Measurements from ENCODE around the gene PARVB. TPM values are rescaled to one million over a fixed set of nuclear protein-coding genes. Genes with fewer than 3 reads are reported as not detected.

PARVB gene
- total and polyA plus RNA-seq, 2 donors (not counting 1 experiment from before 2014, with no cell fraction given): 12.1 to 47.3 TPM

- H3K27ac ChIP-seq (ENCODE audit: insufficient read depth, low read length): no peak overlapping the region
- no peak for DNase-seq (ENCODE audit: low read depth in 2 of 2)
- H3K27me3 ChIP-seq (ENCODE audit: control insufficient read depth, insufficient read depth, low read length): no peaks in the 10 kb centered on the region
- H4K20me1 ChIP-seq (ENCODE audit: control insufficient read depth, extremely low read depth, insufficient read depth, low read length): no peaks in the 10 kb centered on the region
- no peaks in the 10 kb centered on the region for H3K4me1 ChIP-seq (ENCODE audit: control insufficient read depth, extremely low read depth, insufficient read depth, low read length)
- no peak overlapping the region for H3K4me2 ChIP-seq (ENCODE audit: extremely low read depth, insufficient read depth, low read length)
- H3K36me3 ChIP-seq (ENCODE audit: control insufficient read depth, insufficient read depth, low read length): no peaks in the 10 kb centered on the region
- TF ChIP-seq EZH2 (IDR thresholded peaks at IDR 0.05; ENCODE audit: low read length, missing control alignments) (no peak), CTCF (conservative IDR thresholded peaks at IDR 0.05 in 1 of 2, IDR thresholded peaks at IDR 0.05 in 1 of 2; ENCODE audit: low read depth in 1 of 2, low read length in 2 of 2) (no peak)
- no peak overlapping the region for H2AFZ ChIP-seq (ENCODE audit: low read length)
- no peak overlapping the region for H3K9ac ChIP-seq (ENCODE audit: insufficient read depth, low read length)
- no peaks in the 10 kb centered on the region for H3K79me2 ChIP-seq (ENCODE audit: control insufficient read depth, insufficient read depth, low read length)
- no peaks in the 10 kb centered on the region for H3K9me3 ChIP-seq (ENCODE audit: control insufficient read depth, insufficient read depth, low read depth, low read length)
- H3K4me3 ChIP-seq (replicated peaks in 1 of 4; ENCODE audit: control extremely low read depth in 1 of 4, insufficient read depth in 1 of 4, low read depth in 3 of 4, low read length in 4 of 4): no peak overlapping the region
These were observed 20.5 kb upstream of the PARVB start for GRCh38 chr22:44003405-44004103.

GRCh38 chr22:44004104-44004460, 20.0 kb upstream of the PARVB start:
- no peak for DNase-seq (ENCODE audit: low read depth in 2 of 2)
- H3K4me3 ChIP-seq (replicated peaks in 1 of 4; ENCODE audit: control extremely low read depth in 1 of 4, insufficient read depth in 1 of 4, low read depth in 3 of 4, low read length in 4 of 4): no peak overlapping the region
- TF ChIP-seq CTCF (conservative IDR thresholded peaks at IDR 0.05 in 1 of 2, IDR thresholded peaks at IDR 0.05 in 1 of 2; ENCODE audit: low read depth in 1 of 2, low read length in 2 of 2) (no peak), EZH2 (IDR thresholded peaks at IDR 0.05; ENCODE audit: low read length, missing control alignments) (no peak)
- no peaks in the 10 kb centered on the region for H3K36me3 ChIP-seq (ENCODE audit: control insufficient read depth, insufficient read depth, low read length)
- no peak overlapping the region for H3K27ac ChIP-seq (ENCODE audit: insufficient read depth, low read length)
- no peaks in the 10 kb centered on the region for H3K9me3 ChIP-seq (ENCODE audit: control insufficient read depth, insufficient read depth, low read depth, low read length)
- H3K27me3 ChIP-seq (ENCODE audit: control insufficient read depth, insufficient read depth, low read length): no peaks in the 10 kb centered on the region
- H3K4me1 ChIP-seq (ENCODE audit: control insufficient read depth, extremely low read depth, insufficient read depth, low read length): no peaks in the 10 kb centered on the region
- no peak overlapping the region for H2AFZ ChIP-seq (ENCODE audit: low read length)
- H3K79me2 ChIP-seq (ENCODE audit: control insufficient read depth, insufficient read depth, low read length): no peaks in the 10 kb centered on the region
- no peak overlapping the region for H3K9ac ChIP-seq (ENCODE audit: insufficient read depth, low read length)
- H3K4me2 ChIP-seq (ENCODE audit: extremely low read depth, insufficient read depth, low read length): no peak overlapping the region
- H4K20me1 ChIP-seq (ENCODE audit: control insufficient read depth, extremely low read depth, insufficient read depth, low read length): no peaks in the 10 kb centered on the region

GRCh38 chr22:44005524-44005923, 18.6 kb upstream of the PARVB start:
- H3K4me3 ChIP-seq (replicated peaks in 1 of 4; ENCODE audit: control extremely low read depth in 1 of 4, insufficient read depth in 1 of 4, low read depth in 3 of 4, low read length in 4 of 4): no peak overlapping the region
- no peaks in the 10 kb centered on the region for H4K20me1 ChIP-seq (ENCODE audit: control insufficient read depth, extremely low read depth, insufficient read depth, low read length)
- no peak overlapping the region for H2AFZ ChIP-seq (ENCODE audit: low read length)
- H3K4me1 ChIP-seq (ENCODE audit: control insufficient read depth, extremely low read depth, insufficient read depth, low read length): no peaks in the 10 kb centered on the region
- H3K36me3 ChIP-seq (ENCODE audit: control insufficient read depth, insufficient read depth, low read length): no peaks in the 10 kb centered on the region
- H3K9me3 ChIP-seq (ENCODE audit: control insufficient read depth, insufficient read depth, low read depth, low read length): no peaks in the 10 kb centered on the region
- no peaks in the 10 kb centered on the region for H3K27me3 ChIP-seq (ENCODE audit: control insufficient read depth, insufficient read depth, low read length)
- no peaks in the 10 kb centered on the region for H3K79me2 ChIP-seq (ENCODE audit: control insufficient read depth, insufficient read depth, low read length)
- no peak overlapping the region for H3K27ac ChIP-seq (ENCODE audit: insufficient read depth, low read length)
- no peak overlapping the region for H3K9ac ChIP-seq (ENCODE audit: insufficient read depth, low read length)
- no peak overlapping the region for H3K4me2 ChIP-seq (ENCODE audit: extremely low read depth, insufficient read depth, low read length)
- no peak for TF ChIP-seq CTCF (conservative IDR thresholded peaks at IDR 0.05 in 1 of 2, IDR thresholded peaks at IDR 0.05 in 1 of 2; ENCODE audit: low read depth in 1 of 2, low read length in 2 of 2)
- no peak for TF ChIP-seq EZH2 (IDR thresholded peaks at IDR 0.05; ENCODE audit: low read length, missing control alignments)
- no peak for DNase-seq (ENCODE audit: low read depth in 2 of 2)
